ENCODE data around the gene SETD6. TPM values are rescaled to one million over a fixed set of nuclear protein-coding genes. Genes with fewer than 3 reads are reported as not detected.
A peak's percentile ranks its signal among the peaks of the same experiment; 100 is the strongest.

Gene SETD6
- total and polyA plus RNA-seq, 2 of the 13 experiments (the other 11 are each of a cell fraction or from before 2014, with no cell fraction given) = 24.0 to 25.7 TPM

- peak; percentile 67 for TF ChIP-seq ZNF687 (CRISPR knock-in tag; IDR thresholded peaks at IDR 0.05)
- no peak for TF ChIP-seq FOXO4 (CRISPR knock-in tag; conservative IDR thresholded peaks at IDR 0.05)
- TF ChIP-seq ZNF563 (CRISPR knock-in tag; IDR thresholded peaks at IDR 0.05) = no peak
- TF ChIP-seq DR1 (CRISPR knock-in tag; IDR thresholded peaks at IDR 0.05) = no peak
- no peak for TF ChIP-seq TMF1 (CRISPR knock-in tag; IDR thresholded peaks at IDR 0.05; ENCODE audit: low read depth)
- TF ChIP-seq DNMT1 (CRISPR knock-in tag; IDR thresholded peaks at IDR 0.05) = no peak
- no peak for TF ChIP-seq SMAD9 (CRISPR knock-in tag; IDR thresholded peaks at IDR 0.05)
- TF ChIP-seq ZBTB21 (CRISPR knock-in tag; IDR thresholded peaks at IDR 0.05) = no peak
- no peak for TF ChIP-seq THYN1 (CRISPR knock-in tag; IDR thresholded peaks at IDR 0.05; ENCODE audit: borderline replicate concordance, low read depth)
- no peak for TF ChIP-seq ZNF766 (CRISPR knock-in tag; IDR thresholded peaks at IDR 0.05; ENCODE audit: borderline replicate concordance)
- TF ChIP-seq ZNF432 (CRISPR knock-in tag; IDR thresholded peaks at IDR 0.05; ENCODE audit: borderline replicate concordance) = no peak
- TF ChIP-seq ZNF619 (CRISPR knock-in tag; IDR thresholded peaks at IDR 0.05) = no peak
- TF ChIP-seq ZBTB33 (CRISPR knock-in tag; IDR thresholded peaks at IDR 0.05) = no peak
- TF ChIP-seq MXD3 (CRISPR knock-in tag; IDR thresholded peaks at IDR 0.05) = peak; percentile 48; the same call in 1 of the 2 replicates
- TF ChIP-seq ZNF230 (CRISPR knock-in tag; IDR thresholded peaks at IDR 0.05) = no peak
- TF ChIP-seq PRDM4 (CRISPR knock-in tag; IDR thresholded peaks at IDR 0.05; ENCODE audit: borderline replicate concordance) = no peak
- TF ChIP-seq TARDBP (CRISPR knock-in tag; IDR thresholded peaks at IDR 0.05) = 0 out of 2 replicates have a peak, but pooled peaks have one; percentile 47
These were observed 3.1 kb upstream of the SETD6 start (continued) for GRCh38 chr16:58511933-58512815.

Data from HepG2 (cell line).